GM18858 (cell line): ENCODE measurements around the gene PRPSAP2.

ENCODE experiments used
- ATAC-seq: cut with Tn5 transposase; IDR thresholded peaks from one replicate; pipeline ENCODE4 v1.9.1; 2021; ENCODE audit not compliant: unreplicated experiment

PRPSAP2 gene

DNA sequence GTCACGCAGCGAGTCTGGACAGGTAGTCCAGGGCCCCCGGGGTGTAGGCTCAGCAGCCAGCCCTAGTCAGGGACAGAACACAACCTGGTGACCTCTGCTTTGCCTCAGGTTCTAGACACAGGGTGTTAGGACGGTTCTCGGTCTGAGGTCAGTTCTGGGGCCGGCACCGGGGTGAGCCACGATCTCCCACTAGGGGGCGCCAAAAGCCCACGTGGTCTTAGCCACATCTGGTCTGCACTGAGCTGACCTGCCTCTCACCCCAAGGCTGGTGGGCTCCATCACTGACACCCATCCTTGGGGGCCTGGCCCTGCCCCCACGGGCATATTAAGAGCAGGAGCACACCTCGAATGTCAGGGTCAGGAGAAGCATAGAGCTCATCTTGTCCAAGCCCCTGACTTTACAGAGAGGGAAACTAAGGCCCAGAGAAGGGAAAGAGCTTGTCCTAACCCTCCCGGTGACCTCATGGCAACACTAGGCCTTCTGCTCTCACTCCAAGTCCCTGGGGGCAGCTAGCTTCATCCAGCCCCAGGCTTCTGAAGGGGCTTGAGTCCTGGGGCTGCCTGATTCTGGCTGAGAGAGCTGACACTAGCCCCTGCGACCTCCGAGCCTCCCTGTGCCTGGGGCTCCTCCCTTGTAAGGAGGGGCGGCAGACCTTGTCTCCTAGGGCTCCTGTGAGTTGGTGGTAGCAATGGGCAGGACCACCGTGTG lies 103.0 kb downstream of the PRPSAP2 start:
- no peak for ATAC-seq

DNA sequence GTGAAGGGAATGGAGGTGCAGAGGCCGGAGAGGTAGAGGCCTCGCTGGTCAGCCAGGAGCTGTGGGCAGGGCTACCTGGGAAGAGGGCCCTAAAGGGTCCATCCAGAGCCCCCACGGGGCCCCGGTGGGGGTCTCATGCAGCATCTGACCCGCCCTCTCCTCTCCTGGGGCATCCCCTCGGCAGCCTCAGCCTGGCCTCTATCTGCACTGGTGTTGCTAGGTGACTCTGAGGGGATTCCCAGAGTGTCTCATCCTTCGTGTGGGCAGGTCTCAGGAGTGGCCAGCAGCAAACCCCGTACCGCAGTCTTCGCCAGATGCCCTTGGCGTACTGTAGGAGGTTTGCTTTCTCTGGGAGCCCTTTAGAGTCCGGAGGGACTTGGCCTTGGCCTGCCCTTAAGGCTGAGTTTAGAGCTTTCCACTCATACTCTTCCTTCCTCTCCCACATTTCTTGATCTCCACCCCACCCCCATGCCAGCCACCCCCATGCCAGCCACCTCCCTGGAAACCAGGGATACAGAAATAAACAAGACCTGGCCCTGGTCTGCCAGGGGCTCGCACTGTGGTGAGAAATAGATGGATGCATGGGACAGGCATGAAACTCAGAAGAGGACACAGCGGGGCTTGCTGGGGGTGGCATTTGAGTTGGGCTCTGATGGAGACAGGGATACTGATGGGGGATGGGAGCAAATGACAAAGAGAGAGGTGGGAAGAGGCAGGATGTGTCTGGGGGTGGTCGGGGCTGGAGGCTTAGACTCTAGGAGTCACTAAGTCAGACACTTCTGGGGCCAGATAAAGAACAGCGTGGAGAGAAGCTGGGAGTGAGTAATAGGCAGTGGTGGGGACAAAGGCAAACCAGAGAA lies 103.9 kb downstream of the PRPSAP2 start:
- no peak for ATAC-seq

DNA sequence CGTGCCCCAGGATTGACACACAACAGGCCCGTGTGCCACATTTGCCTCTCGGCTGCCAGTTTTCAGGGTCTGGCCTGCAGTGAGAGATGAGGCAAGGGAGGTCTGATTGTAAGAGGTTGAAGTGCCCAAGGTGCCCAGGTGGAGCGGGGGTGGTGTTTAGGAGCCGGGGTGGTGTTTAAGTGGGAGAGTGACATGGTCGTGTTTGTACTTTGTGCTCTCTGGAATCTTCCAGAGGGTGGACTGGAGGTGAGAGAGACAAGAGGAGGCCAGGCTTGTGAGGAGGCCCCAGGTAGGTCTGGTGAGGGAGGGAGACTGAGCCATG lies 104.5 kb downstream of the PRPSAP2 start:
- ATAC-seq, result no peak

DNA sequence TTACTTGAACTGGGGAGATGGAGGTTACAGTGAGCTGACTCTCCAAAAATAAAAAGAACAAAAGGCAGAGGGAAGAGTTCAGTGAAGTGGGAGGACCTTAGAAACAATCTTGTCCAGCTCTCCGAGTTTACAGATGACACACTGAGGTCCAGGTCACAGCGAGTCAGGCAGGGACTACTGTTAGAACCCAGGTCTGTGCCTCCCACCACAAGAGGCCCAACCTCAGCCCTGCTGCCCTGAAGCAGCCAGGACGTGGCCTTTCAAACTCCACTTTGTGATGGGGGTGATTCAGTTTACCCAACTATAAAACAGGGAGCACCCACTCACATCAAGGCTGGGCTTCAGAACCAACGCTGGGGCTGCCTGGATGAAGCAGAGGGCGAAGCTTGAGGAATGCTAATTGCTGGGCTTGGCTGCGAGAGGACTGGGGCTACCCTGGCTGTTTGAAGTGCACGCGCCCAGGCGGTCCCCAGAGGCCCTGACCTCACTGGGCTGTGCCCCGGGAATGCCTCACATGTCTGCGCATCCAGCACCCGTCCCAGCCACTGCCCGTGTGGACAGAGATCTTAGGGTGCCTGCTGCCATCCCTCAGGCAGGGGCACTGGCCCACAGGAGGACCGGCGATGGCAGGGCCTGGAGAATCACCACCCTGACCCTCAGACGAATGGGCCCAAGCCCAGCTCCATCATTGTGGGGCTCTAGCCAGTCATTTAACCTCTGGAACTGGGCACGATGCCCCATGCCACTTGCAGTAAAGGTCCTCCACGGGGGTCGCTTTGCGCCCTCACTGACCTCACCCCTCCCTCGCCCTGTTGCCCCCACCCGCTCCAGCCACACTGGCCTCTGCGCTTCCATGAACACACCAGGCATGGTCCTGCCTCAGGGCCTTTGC lies 105.4 kb downstream of the PRPSAP2 start:
- ATAC-seq, result no peak

DNA sequence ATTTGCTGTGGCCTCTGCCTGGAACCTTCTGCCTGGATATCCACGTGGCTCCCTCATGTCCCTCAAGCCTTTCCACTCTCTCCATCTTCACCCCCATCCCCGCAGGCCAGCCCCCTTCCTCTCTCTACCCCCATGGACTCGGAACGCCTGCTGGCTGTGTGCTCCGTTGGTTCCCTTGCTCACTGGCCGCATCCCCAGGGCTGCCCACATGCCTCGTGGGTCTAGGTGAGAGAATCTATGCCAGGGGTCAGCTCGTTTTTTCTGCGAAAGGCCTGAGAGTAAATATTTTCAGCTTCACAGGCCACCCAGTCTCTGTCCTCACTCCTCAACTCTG lies 106.1 kb downstream of the PRPSAP2 start:
- no peak for ATAC-seq

DNA sequence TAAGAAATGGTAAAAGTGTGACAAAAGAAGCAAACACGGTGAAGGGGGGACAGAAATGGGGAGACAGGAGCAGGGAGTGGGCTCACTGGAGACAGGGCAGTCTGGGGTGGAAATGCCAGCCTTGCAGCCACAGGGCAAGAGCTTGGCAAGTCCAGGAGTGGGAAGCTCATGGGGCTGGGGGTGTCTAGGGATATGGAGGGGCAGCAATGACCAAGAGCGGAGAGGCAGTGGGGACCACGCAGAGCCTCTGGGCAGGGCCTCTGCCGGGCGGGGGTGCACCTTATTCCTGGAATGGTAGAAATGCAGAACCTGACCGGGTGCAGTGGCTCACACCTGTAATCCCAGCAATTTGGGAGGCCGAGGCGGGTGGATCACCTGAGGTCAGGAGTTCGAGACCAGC lies 106.6 kb downstream of the PRPSAP2 start:
- no peak for ATAC-seq

DNA sequence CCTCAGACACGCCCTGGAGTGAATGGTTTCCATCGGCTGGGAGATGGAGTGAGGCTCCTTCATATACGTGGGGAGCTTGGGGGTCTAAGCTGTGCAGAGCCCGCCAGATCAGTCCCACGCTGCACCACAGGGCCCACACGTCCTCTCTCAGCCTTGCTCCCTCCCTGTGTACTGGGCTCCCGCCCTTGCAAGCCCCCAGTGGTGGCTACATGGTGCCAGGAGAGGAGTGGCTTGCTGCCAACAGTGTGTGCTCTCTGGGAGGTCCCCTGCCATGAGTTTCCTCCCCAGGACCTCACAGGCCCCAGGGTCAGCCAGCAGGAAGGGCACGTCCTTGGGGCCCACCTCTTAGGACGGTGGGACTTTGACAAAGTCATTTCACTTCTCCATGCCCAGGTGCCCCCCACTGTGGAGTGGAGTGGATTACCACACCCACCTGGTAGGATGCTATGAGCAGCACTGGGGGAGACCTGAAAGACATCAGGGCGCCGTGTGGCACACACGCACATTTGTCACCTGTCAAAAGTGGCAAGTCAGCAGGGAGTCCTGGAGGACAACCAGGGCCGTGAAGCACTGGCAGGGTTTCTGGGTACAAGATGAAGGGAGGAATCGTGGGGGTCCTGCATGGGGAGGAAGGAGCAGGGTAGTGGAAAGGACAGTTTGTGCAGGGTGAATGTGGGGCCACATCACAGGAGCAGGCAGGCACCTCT lies 107.8 kb downstream of the PRPSAP2 start:
- no peak for ATAC-seq

DNA sequence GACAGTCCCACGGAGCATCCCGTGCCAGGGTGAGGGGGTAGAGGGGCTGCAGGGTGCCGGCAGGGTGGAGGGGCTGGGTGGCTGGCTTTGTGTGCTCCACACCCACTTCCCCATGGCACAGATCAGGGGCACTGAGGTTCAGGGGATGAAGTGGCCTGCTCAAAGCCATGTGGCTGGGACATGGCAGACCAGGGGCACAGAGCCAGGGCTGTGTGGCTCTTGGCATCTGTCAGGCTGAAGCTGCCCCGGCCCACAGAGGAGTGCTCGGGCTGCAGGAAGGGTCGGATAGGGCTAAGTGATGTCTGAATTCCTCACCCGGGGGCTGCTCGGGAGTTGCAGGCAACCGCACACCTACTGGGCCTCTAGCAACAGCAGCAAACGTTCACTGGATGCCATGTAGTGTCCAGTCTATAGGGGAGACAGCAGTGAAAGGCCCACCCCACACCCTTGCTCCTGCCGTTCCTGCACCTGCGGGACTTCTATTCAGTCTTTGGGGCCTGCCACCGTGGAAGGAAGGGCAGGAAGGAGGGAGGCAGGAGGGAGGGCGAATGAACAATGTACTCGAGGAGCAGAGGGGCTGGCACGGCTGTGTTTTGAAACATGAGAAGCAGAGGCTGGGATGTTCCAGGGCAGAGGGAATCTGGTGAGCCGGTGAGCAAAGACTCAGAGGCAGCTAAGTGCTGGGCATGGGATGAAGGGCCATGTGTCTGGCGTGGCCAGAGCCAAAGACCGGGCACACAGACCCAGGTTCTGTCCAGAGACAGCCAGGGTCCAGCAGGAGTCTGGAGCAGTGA lies 109.1 kb downstream of the PRPSAP2 start:
- ATAC-seq, result no peak

DNA sequence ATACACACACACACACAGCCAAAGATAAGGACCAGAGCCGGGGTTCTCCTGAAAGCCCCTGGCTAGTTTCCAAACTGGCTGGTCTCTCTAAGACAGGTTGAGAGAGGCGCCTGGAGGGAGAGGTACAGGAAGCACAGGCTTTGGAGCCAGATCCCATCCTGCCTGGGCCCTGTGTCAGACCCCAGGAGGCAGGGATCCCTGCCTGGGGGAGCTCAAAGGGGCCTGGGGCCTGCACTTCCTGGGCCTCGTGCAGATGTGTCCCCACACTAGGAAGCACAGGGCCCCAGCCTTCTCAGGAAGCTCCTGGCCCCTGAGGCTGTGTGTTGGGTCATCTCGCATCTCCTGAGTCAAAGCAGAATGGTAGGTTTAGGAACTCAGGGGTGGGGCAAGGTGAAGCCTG lies 110.0 kb downstream of the PRPSAP2 start:
- ATAC-seq, result no peak

DNA sequence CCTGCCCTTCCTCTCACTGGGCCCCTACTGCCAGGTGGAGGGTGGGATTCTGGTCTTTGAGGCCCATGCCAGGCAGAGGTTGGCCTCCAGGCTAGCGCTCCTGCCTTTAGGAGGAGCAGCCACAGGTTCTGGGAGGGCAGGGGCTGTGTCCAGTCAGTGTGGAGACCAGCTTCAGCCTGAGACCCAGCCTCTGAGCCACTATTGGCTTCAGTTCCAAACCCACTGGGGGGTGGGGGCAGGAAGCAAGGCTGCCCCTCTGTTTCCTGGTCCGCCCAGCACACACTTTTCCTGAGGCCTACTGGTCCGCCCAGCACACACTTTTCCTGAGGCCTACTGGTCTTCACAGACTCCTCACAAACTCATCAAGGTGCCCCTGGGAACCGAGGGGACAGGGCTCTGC lies 110.4 kb downstream of the PRPSAP2 start:
- no peak for ATAC-seq

DNA sequence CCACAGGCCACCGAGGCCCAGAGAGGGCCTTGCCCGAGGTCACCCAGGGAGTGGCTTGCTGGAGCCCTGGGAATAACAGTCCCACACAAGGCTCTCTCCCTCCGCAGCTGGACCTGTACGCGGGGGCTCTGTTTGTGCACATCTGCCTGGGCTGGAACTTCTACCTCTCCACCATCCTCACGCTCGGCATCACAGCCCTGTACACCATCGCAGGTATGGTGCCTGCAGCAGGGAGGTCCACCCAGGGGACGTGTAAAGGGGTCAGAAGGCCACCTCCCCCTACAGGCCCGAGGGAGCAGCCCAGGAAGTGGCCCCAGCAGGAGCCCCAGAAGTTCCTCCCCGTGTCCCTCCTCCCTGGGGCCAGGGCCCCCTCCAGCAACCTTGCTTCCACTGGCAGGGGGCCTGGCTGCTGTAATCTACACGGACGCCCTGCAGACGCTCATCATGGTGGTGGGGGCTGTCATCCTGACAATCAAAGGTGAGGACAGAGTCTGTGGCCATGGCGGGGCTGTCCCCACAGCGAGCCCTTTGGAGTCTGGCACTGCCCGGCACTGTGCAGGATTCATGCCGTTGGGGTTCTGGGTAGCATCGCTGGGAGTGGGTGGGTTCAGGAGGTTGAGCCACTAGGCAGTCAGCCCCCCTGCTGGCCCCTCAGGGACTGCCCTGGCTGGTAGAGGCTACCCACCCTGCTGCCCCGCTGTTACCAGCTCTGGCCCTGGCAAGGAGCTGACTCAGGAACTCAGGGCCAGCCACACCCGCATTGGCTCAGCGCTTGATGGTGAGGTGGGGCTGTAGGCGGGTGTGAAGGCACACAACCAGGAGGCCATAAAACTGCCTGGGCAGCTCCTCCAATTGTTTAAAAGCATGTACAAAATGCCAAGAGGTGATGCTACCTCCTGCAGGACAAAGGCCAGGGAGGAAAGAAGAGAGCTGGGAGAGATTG lies 111.3 kb downstream of the PRPSAP2 start:
- ATAC-seq, result no peak

DNA sequence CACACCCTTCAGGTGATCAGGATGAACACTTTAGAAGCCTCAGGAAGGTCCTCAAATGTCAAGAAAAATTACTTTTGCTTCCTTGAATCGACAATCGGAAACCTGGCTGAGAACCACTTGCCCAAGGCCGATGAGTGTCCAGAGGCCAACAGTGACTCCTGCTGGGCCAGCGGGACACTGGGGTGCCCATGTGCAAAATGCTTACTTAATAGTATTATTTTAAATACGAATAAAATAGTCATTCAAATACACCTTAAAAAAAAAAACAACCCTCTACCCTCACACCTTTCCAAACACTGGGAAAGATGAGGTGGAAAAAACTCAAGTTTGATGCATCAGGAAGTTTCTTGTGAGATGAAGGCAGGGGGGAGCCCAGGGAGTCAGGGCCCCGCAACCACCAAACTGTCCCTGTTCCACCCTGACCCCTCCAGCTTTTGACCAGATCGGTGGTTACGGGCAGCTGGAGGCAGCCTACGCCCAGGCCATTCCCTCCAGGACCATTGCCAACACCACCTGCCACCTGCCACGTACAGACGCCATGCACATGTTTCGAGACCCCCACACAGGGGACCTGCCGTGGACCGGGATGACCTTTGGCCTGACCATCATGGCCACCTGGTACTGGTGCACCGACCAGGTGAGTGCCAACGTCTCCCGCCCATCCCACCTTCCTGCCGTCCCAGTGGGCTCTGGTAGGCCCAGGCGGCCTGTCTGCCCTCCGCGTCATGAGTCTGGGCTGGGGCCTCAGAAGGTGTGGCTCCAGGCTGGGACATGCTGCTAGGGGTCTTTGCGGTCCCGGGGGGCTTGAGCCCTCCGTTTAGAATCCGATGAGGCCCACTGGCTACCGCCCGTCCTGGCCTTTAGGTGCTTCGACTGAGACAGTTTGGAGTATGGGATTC lies 112.9 kb downstream of the PRPSAP2 start:
- ATAC-seq, result no peak

DNA sequence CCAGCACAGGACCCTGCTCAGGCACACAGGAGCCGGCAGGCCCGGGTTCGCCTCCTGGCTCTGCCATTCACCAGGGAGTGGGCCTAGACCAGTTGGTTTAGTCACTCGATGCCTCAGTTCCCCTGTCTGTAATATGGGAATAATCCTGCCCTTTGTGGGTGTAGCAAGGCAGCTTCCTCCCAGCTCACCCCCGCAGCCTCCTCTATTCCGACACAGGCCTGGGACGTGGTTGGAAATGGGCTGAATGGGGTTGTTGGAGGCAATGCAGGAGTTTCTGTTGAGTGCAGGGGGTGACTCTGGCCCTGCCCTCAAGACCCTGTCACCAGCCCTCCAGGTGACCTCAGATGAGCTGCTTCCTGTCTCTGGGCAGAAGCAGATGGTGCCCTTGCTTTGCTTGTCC lies 113.9 kb downstream of the PRPSAP2 start:
- no peak for ATAC-seq

DNA sequence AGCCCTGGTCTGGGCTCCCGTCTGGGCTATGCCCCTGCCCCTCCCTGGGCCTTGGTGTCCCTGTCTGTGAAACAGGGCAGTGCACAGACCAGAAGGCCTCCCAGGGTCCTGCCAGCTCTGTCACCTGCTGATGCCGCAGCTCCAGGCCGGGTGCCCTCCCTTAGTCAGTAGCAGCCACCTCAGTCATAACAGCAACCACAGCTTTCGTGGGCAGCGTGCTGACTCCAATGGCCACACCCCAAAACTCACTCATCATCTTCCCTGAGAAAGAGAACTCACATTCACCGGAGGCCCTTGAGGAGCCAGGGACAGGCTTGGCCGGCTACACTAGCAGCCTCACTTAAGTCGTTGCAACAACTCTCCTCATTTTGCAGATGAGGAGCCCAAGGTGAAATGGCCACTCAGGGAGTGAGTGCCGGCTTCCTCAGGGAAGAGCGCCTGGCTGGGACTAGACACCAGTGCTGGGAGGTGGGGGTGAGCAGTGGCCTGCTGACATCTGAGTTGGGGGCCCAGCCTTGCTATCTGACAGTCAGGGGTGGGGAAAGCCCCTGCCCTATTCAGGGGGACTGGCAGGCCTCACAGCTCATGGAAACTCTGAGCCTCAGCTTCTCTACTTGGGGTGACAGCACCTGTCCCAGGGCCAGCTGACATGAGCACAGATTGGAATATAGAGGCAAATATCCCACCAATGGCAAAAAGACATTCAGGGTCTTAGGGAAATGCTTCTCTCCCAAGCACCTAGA lies 116.6 kb downstream of the PRPSAP2 start:
- ATAC-seq, result no peak

DNA sequence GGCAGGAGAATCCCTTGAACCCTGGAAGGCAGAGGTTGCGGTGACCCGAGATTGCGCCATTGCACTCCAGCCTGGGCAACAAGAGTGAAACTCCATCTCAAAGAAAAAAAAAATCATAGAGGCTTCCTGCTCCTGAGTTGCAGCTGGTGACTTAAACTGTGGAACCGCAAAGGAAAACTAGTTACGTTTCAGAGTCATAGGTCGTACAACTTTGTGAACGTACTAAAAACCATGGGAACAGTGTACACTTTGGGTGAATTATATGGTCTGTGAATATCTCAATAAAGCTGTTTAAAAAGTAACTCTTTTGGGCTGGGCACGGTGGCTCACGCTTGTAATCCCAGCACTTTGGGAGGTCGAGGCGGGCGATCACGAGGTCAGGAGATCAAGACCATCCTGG lies 117.7 kb downstream of the PRPSAP2 start:
- ATAC-seq, result no peak

DNA sequence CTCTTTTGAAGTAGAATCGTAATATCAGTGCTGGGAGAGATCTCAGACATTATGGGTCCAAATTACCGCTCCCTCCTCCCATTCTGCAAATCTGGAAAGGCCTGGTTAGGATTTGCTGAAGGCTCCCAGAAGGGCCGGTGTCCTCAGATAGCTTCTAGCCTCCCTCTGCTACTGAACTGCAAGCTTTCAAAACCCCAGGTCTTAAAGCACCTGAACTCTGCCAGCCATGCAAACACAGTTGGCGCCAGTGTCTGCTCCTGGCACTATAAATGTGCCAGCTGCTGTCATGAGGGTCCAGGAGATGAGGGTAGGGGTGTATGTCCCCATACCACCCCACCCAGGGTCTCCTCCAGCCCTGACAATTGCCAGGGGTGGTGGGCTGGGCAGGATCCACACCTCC lies 118.3 kb downstream of the PRPSAP2 start:
- no peak for ATAC-seq

DNA sequence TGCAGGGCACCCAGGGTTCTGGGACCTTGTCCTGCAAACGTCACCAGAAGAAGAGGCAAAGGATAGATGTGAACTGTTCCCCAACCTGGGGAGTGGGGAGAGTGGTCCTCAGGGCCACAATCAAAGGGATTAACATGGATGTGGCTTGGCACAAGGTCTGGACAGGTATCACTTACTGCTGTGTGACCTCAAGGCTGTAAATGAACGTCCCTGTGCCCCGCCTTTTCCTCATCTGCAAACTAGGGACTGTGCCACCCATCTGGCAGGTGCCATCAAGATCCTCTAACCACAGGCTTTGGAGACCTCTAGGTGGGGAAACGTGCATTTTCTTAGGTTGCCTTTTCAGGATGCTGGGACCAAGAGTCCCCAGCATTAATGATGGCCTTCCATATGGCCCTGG lies 119.1 kb downstream of the PRPSAP2 start:
- ATAC-seq, result no peak

DNA sequence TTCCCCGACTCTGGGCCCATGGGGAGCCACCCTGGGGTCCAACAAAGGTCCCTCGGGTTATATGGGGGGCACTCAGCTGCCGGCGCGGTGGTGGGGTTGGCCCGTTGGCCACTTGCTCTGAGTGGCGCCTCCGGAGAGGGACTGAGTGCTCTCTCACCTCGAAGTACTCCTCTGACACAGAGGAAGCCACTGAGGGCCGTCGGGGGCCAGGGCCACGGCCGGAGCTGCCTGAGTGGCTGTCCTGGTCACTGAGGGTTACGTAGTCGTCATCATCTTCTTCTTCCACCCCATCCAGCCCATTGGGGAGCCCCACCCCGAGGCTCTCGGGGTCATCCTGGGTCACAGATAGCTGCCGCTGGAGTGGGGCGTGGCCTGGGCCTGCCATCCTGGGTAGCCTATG lies 119.7 kb downstream of the PRPSAP2 start:
- no peak for ATAC-seq
